ENCODE measurements around the gene ANKS1B. TPM values are rescaled to one million over a fixed set of nuclear protein-coding genes. Genes with fewer than 3 reads are reported as not detected.

The ANKS1B gene
- total RNA-seq, 4 donors from 2014 or later: 1.5 to 5.5 (median 4.4) TPM

GRCh38 chr12:99009654-99010296, 975.0 kb downstream of the ANKS1B start:
- TF ChIP-seq POLR2A (IDR thresholded peaks at IDR 0.05): no peak
- TF ChIP-seq, protein P1, sequence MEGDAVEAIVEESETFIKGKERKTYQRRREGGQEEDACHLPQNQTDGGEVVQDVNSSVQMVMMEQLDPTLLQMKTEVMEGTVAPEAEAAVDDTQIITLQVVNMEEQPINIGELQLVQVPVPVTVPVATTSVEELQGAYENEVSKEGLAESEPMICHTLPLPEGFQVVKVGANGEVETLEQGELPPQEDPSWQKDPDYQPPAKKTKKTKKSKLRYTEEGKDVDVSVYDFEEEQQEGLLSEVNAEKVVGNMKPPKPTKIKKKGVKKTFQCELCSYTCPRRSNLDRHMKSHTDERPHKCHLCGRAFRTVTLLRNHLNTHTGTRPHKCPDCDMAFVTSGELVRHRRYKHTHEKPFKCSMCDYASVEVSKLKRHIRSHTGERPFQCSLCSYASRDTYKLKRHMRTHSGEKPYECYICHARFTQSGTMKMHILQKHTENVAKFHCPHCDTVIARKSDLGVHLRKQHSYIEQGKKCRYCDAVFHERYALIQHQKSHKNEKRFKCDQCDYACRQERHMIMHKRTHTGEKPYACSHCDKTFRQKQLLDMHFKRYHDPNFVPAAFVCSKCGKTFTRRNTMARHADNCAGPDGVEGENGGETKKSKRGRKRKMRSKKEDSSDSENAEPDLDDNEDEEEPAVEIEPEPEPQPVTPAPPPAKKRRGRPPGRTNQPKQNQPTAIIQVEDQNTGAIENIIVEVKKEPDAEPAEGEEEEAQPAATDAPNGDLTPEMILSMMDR (IDR thresholded peaks at IDR 0.05): no peak
- DNase-seq (ENCODE audit: low spot score in 2 of 2): no peak
- intact Hi-C loops (cut with DNase I; ENCODE audit: low total_unique reads): no loop called here
- no peak overlapping the region for H3K4me3 ChIP-seq (ENCODE audit: low read depth, poor library complexity, severe bottlenecking)
- 58 to 65% methylated on average over 3 of the region's 3 CpGs for WGBS, 2 donors

- DNase-seq (ENCODE audit: low spot score in 2 of 2): no peak
- WGBS, 2 donors: 22 to 44% methylated on average over 5 of the region's 5 CpGs
- intact Hi-C loops (cut with DNase I; ENCODE audit: low total_unique reads): no loop called here
- no peak overlapping the region for H3K4me3 ChIP-seq (ENCODE audit: low read depth, poor library complexity, severe bottlenecking)
- TF ChIP-seq POLR2A (IDR thresholded peaks at IDR 0.05): no peak
- TF ChIP-seq, protein P1 (IDR thresholded peaks at IDR 0.05): no peak
These were observed 979.1 kb downstream of the ANKS1B start for GRCh38 chr12:99005601-99006000.

DNA sequence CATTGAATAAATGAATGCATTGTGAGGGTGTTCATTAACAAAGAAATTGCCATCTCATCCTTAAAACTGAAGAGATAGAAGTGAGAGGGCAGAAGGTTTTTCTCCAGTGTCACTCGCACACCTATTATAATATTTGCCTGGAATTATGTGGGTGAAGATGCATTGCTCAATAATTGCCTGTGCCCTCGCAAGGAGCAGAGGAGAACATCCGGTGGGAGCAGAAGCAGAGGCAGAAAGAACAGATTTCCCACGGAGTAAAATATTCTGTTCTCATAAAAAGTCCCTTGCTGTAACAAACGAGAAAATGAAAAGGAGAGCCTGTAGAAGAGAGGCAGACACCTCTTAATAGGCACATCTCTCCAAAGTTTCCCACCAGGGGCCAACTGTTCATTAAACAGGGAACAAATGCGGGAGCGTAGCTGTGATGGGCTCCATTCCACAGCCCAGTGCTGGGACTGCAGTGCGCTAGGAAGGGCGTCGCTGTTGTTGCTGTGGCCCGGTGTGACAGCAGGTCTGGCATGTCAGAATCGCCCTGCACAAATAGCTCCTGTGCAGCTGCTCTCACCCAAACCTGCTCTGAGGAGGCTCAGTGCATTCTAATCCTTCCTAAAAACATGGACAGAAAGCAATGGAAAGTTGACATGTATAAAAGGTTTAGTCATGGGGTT, 979.8 kb downstream of the ANKS1B start:
- intact Hi-C loops (cut with DNase I; ENCODE audit: low total_unique reads): no loop called here
- no peak overlapping the region for H3K4me3 ChIP-seq (ENCODE audit: low read depth, poor library complexity, severe bottlenecking)
- TF ChIP-seq, protein P1 (IDR thresholded peaks at IDR 0.05): no peak
- TF ChIP-seq POLR2A (IDR thresholded peaks at IDR 0.05): no peak
- WGBS, 2 donors: 69 to 77% methylated on average over 12 of the region's 12 CpGs
- no peak for DNase-seq (ENCODE audit: low spot score in 2 of 2)

DNA sequence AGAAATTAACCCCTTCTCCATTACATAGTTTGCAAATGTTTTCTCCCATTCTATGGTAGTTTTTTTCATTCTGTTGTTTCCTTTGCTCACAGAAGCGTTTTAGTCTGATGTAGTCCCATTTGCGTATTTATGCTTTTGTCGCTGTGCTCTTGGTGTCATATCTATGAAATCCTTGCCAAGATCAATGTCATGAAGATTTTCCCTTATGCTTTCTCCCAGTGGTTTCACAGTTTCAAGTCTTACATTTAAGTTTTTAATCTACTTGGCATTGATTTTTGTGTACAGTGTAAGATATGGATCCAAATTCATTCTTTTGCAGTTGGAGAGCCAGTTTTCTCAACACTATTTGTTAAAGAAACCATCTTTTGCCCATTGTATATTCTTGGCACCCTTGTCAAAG, 982.0 kb downstream of the ANKS1B start:
- no peak overlapping the region for H3K4me3 ChIP-seq (ENCODE audit: low read depth, poor library complexity, severe bottlenecking)
- TF ChIP-seq, protein P1 (IDR thresholded peaks at IDR 0.05): no peak
- intact Hi-C loops (cut with DNase I; ENCODE audit: low total_unique reads): no loop called here
- no peak for DNase-seq (ENCODE audit: low spot score in 2 of 2)
- 96 to 98% methylated on average over 3 of the region's 3 CpGs for WGBS, 2 donors

GRCh38 chr12:99002156-99002555, 982.6 kb downstream of the ANKS1B start:
- intact Hi-C loops (cut with DNase I; ENCODE audit: low total_unique reads): no loop called here
- no peak for DNase-seq (ENCODE audit: low spot score in 2 of 2)
- H3K4me3 ChIP-seq (ENCODE audit: low read depth, poor library complexity, severe bottlenecking): no peak overlapping the region
- TF ChIP-seq, protein P1 (IDR thresholded peaks at IDR 0.05): no peak
- TF ChIP-seq POLR2A (IDR thresholded peaks at IDR 0.05): no peak
- 92 to 95% methylated on average over 3 of the region's 3 CpGs for WGBS, 2 donors
